Osteoblast (primary cell): ENCODE results near the gene FXYD5. TPM values are rescaled to one million over a fixed set of nuclear protein-coding genes. Genes with fewer than 3 reads are reported as not detected.

Source experiments
- DNase-seq: peaks from one replicate; pipeline ENCODE4 v3.0.0; 2011; ENCODE audit warnings: low spot score, mixed read lengths; ENCODE audit not compliant: insufficient read length; ENCODE audit errors: missing footprints
- H2AFZ ChIP-seq: 2 replicates; pipeline ENCODE4 v1.6.0; 2011; ENCODE audit warnings: mild to moderate bottlenecking, low read length
- H3K27ac ChIP-seq: 2 replicates; pipeline ENCODE4 v1.5.1; 2011; ENCODE audit warnings: mild to moderate bottlenecking, low read depth, low read length, moderate library complexity
- H3K27me3 ChIP-seq: 2 replicates; pipeline ENCODE4 v1.6.0; 2012; ENCODE audit warnings: mild to moderate bottlenecking, control low read depth, inconsistent platforms, low read length, moderate library complexity; ENCODE audit not compliant: insufficient read depth
- H3K36me3 ChIP-seq: 2 replicates; pipeline ENCODE4 v1.5.1; 2011; ENCODE audit warnings: mild to moderate bottlenecking, low read length, control low read depth, moderate library complexity; ENCODE audit not compliant: insufficient read depth
- H3K4me1 ChIP-seq: 2 replicates; pipeline ENCODE4 v1.5.1; 2011; ENCODE audit warnings: mild to moderate bottlenecking, low read length, control low read depth, moderate library complexity; ENCODE audit not compliant: insufficient read depth
- H3K4me2 ChIP-seq: 2 replicates; pipeline ENCODE4 v1.6.0; 2011; ENCODE audit warnings: mild to moderate bottlenecking, low read length; ENCODE audit not compliant: insufficient read depth
- H3K4me3 ChIP-seq: fragments of 200-600 bp; sonication (generic); 3 replicates; pipeline ENCODE4 v1.5.1; 2012; ENCODE audit warnings: mild to moderate bottlenecking, low read length, inconsistent platforms; ENCODE audit not compliant: insufficient read depth
- H3K79me2 ChIP-seq: 2 replicates; pipeline ENCODE4 v1.6.0; 2012; ENCODE audit warnings: mild to moderate bottlenecking, low read length, control low read depth, inconsistent platforms; ENCODE audit not compliant: insufficient read depth
- H3K9me3 ChIP-seq: 2 replicates; pipeline ENCODE4 v1.5.1; 2011; ENCODE audit warnings: low read depth, low read length, control low read depth
- H4K20me1 ChIP-seq: 2 replicates; pipeline ENCODE4 v1.6.0; 2012; ENCODE audit warnings: mild to moderate bottlenecking, low read length, control low read depth; ENCODE audit not compliant: insufficient read depth
- total RNA-seq: library from RNA; depleted of rRNA; stranded (reverse); fragments of >200 nt; gene quantifications from 2 replicates; pipeline ENCODE4 v1.2.3, GENCODE V29; 2012
- TF ChIP-seq, protein P1 (sequence below): IDR thresholded peaks from 2 replicates; pipeline ENCODE4 v1.5.1; 2011; ENCODE audit warnings: mild to moderate bottlenecking, low read depth, low read length, moderate library complexity; ENCODE audit errors: extremely low read depth

Gene FXYD5
- total RNA-seq, 1 donor: 29.0 TPM

DNA sequence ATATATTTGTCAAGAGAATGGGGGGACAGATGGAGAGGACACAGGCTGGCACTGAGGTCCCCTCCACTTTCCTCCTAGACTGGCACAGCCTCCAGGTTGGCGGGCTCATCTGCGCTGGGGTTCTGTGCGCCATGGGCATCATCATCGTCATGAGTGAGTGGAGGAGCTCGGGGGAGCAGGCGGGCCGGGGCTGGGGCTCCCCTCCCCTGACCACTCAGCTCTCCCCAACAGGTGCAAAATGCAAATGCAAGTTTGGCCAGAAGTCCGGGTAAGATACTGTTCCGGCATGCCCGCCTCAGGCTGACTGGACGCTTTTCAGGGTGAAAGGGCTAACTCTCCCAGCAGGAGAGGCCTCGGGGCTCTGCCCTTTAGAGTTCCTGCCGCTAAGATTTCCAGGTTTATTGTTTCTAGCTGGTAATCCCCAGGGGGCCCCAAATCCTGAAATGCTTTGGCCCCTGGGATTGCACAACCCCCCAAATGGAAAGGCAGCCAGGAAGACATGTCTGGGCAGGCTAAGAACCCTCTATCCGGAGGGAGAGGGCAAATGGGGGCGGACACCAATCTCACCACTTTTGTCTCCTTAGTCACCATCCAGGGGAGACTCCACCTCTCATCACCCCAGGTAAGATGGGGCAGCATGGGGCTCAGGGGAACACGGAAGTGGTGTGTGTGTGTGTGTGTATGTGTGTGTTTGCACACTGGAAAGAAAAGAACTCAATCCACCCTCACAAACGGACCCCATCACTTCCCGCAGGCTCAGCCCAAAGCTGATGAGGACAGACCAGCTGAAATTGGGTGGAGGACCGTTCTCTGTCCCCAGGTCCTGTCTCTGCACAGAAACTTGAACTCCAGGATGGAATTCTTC, 31.6 kb upstream of the FXYD5 start:
- Histone ChIP-seq H2AFZ (peak overlapping the region; percentile 63), H3K27ac (peak overlapping the region; percentile 91), H3K4me2 (peak overlapping the region; percentile 84)

GRCh38 chr19:35123573-35123972, 31.0 kb upstream of the FXYD5 start:
- Histone ChIP-seq H3K36me3 (no peaks in the 10 kb centered on the region), H3K27ac (peak overlapping the region; percentile 91), H3K27me3 (no peaks in the 10 kb centered on the region), H3K4me1 (peaks cover 34% of the 10 kb centered on the region), H3K9me3 (no peaks in the 10 kb centered on the region), H3K79me2 (no peaks in the 10 kb centered on the region), H3K4me2 (peak overlapping the region; percentile 84), H2AFZ (peak overlapping the region; percentile 63), H3K4me3 (peak overlapping the region; percentile 76), H4K20me1 (no peaks in the 10 kb centered on the region)
- peak; percentile 92 for DNase-seq
- TF ChIP-seq, protein P1, sequence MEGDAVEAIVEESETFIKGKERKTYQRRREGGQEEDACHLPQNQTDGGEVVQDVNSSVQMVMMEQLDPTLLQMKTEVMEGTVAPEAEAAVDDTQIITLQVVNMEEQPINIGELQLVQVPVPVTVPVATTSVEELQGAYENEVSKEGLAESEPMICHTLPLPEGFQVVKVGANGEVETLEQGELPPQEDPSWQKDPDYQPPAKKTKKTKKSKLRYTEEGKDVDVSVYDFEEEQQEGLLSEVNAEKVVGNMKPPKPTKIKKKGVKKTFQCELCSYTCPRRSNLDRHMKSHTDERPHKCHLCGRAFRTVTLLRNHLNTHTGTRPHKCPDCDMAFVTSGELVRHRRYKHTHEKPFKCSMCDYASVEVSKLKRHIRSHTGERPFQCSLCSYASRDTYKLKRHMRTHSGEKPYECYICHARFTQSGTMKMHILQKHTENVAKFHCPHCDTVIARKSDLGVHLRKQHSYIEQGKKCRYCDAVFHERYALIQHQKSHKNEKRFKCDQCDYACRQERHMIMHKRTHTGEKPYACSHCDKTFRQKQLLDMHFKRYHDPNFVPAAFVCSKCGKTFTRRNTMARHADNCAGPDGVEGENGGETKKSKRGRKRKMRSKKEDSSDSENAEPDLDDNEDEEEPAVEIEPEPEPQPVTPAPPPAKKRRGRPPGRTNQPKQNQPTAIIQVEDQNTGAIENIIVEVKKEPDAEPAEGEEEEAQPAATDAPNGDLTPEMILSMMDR: no peak

More for the DNA sequence above, 31.6 kb upstream of the FXYD5 start:
- DNase-seq: peak; percentile 90
- TF ChIP-seq, protein P1: no peak
- H3K36me3 ChIP-seq: no peaks in the 10 kb centered on the region
- peaks cover 34% of the 10 kb centered on the region for H3K4me1 ChIP-seq
- no peaks in the 10 kb centered on the region for H3K79me2 ChIP-seq
- H3K9me3 ChIP-seq: no peaks in the 10 kb centered on the region
- H3K4me3 ChIP-seq: peak overlapping the region; percentile 76
- no peaks in the 10 kb centered on the region for H4K20me1 ChIP-seq
- no peaks in the 10 kb centered on the region for H3K27me3 ChIP-seq

DNA sequence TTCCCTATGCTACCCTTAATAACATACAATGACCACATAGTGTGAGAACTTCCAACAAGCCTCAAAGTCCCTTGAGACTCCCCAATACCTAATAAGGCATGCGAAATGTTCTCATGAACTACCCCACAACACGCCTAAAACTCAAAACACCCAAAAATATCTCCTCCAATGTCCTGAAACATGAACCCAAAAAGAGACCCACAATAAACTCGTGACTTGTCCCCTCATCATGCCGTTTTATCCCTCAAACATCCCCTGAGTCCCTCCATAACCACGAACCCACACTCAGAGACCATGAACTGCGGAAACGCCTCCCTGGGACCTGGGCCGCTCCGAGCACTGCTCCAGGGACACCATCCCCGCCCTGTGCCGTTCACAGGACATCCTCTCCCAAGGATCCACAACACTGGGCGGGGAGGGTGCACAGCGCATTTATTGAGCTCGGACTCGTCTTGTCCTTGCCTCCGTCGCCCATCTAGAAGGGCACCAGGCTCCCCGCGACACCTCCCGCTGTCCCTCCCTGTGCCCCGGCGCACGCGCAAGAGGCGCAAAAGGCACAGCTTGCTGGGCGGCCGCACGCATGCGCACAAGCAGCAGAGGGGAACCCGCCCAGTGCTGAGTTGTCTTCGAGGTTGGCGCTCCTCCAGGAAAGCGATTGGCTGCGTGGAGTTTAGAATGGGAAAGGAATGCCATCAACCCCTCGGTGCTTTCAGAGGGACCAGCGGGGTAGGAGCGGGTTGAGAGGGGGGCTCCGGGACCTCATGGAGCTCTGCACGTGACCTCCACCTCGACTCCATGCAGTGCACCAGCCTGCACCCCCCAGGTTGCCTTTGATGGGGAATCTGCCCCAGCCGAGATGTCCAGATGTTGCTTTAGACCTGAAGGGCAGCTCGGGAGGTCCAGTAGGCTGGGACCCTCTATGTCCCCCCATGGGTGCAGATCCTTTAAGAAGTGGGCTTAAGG, 30.2 kb upstream of the FXYD5 start:
- H3K79me2 ChIP-seq: no peaks in the 10 kb centered on the region
- no peaks in the 10 kb centered on the region for H4K20me1 ChIP-seq
- TF ChIP-seq, protein P1: no peak
- no peaks in the 10 kb centered on the region for H3K27me3 ChIP-seq
- H3K27ac ChIP-seq: peak overlapping the region; percentile 91
- no peaks in the 10 kb centered on the region for H3K9me3 ChIP-seq
- peak overlapping the region; percentile 76 for H3K4me3 ChIP-seq
- DNase-seq: peak; percentile 100
- no peaks in the 10 kb centered on the region for H3K36me3 ChIP-seq
- peak overlapping the region; percentile 84 for H3K4me2 ChIP-seq
- H2AFZ ChIP-seq: peak overlapping the region; percentile 91
- H3K4me1 ChIP-seq: peaks cover 34% of the 10 kb centered on the region
